ENCODE data around the gene MAML2. TPM values are rescaled to one million over a fixed set of nuclear protein-coding genes. Genes with fewer than 3 reads are reported as not detected.

The MAML2 gene
- total and polyA plus RNA-seq, 2 experiments from 2014 or later: 1.1 to 8.2 TPM

DNA sequence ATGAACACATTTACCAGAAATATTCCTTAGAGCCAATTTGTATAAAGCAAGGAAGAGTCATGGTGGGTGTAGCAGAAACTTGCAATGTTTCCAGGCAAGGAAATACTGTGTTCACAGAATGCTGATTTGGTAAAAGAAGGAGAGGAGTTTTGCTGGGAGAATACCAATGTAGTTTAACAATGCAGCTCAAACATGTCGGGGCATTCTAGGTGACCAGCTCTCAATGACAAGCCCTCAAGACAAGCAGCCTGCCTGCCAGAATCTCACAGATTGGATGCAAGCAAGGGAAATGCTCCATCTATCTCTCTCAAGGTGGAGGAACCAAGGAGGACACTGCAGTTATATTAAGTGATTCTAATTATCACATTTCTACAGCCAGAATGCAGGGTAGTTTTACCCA, 190.4 kb downstream of the MAML2 start:
- H3K4me1 ChIP-seq (ENCODE audit: low read depth): peaks cover 12% of the 10 kb centered on the region
- no peaks in the 10 kb centered on the region for H3K27me3 ChIP-seq
- TF ChIP-seq, protein P1, sequence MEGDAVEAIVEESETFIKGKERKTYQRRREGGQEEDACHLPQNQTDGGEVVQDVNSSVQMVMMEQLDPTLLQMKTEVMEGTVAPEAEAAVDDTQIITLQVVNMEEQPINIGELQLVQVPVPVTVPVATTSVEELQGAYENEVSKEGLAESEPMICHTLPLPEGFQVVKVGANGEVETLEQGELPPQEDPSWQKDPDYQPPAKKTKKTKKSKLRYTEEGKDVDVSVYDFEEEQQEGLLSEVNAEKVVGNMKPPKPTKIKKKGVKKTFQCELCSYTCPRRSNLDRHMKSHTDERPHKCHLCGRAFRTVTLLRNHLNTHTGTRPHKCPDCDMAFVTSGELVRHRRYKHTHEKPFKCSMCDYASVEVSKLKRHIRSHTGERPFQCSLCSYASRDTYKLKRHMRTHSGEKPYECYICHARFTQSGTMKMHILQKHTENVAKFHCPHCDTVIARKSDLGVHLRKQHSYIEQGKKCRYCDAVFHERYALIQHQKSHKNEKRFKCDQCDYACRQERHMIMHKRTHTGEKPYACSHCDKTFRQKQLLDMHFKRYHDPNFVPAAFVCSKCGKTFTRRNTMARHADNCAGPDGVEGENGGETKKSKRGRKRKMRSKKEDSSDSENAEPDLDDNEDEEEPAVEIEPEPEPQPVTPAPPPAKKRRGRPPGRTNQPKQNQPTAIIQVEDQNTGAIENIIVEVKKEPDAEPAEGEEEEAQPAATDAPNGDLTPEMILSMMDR (IDR thresholded peaks at IDR 0.05; ENCODE audit: low read depth, low read length): no peak
- no peaks in the 10 kb centered on the region for H3K36me3 ChIP-seq
- H3K9me3 ChIP-seq (ENCODE audit: low read depth): no peaks in the 10 kb centered on the region
- no peak overlapping the region for H3K4me3 ChIP-seq
- DNase-seq (ENCODE audit: low read depth in 1 of 2, low spot score in 1 of 2): no peak
- no peak overlapping the region for H3K27ac ChIP-seq

DNA sequence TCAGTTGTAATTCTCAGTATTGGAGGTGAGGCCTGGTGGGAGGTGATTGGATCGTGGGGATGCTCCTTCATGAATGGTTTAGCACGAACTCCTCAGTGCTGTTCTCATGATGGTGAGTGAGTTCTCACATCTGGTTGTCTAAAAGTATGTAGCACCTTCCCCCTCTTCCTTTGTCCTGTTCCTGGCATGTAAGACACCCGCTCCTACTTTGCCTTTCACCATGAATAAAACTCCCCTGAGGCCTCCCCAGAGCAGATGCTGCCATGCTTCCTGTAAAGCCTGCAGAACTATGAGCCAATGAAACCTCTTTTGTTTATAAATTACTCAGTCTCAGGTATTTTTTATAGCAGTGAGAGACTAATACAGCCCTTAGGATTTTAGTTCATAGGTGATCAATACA, 191.5 kb downstream of the MAML2 start:
- Histone ChIP-seq H3K9me3 (ENCODE audit: low read depth) (no peaks in the 10 kb centered on the region), H3K27me3 (no peaks in the 10 kb centered on the region), H3K4me1 (ENCODE audit: low read depth) (peaks cover 13% of the 10 kb centered on the region), H3K4me3 (no peak overlapping the region), H3K36me3 (no peaks in the 10 kb centered on the region), H3K27ac (no peak overlapping the region)
- TF ChIP-seq, protein P1 (IDR thresholded peaks at IDR 0.05; ENCODE audit: low read depth, low read length): no peak
- DNase-seq (ENCODE audit: low read depth in 1 of 2, low spot score in 1 of 2): no peak

DNA sequence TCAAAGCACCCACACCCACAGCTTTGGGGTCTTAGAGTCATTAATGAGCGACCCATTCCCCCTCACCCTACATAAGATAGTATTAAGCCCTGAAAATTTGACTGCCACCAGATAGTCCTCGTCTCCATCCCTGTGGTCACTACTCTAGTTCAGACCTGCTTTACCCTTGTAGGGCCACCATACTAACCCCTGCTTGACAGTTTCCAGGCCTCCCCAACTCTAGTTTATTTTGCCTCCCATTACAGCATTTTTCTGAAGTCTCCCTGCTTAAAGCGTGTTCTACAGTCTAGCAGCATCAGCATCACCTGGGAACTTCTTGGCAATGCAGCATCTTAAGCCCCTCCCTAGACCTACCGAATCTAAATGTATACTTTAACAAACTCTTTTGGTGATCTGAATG, 192.4 kb downstream of the MAML2 start:
- H3K27me3 ChIP-seq: no peaks in the 10 kb centered on the region
- H3K27ac ChIP-seq: no peak overlapping the region
- no peaks in the 10 kb centered on the region for H3K9me3 ChIP-seq (ENCODE audit: low read depth)
- TF ChIP-seq, protein P1 (IDR thresholded peaks at IDR 0.05; ENCODE audit: low read depth, low read length): no peak
- DNase-seq (ENCODE audit: low read depth in 1 of 2, low spot score in 1 of 2): no peak
- no peak overlapping the region for H3K4me3 ChIP-seq
- H3K4me1 ChIP-seq (ENCODE audit: low read depth): peaks cover 13% of the 10 kb centered on the region
- H3K36me3 ChIP-seq: no peaks in the 10 kb centered on the region

DNA sequence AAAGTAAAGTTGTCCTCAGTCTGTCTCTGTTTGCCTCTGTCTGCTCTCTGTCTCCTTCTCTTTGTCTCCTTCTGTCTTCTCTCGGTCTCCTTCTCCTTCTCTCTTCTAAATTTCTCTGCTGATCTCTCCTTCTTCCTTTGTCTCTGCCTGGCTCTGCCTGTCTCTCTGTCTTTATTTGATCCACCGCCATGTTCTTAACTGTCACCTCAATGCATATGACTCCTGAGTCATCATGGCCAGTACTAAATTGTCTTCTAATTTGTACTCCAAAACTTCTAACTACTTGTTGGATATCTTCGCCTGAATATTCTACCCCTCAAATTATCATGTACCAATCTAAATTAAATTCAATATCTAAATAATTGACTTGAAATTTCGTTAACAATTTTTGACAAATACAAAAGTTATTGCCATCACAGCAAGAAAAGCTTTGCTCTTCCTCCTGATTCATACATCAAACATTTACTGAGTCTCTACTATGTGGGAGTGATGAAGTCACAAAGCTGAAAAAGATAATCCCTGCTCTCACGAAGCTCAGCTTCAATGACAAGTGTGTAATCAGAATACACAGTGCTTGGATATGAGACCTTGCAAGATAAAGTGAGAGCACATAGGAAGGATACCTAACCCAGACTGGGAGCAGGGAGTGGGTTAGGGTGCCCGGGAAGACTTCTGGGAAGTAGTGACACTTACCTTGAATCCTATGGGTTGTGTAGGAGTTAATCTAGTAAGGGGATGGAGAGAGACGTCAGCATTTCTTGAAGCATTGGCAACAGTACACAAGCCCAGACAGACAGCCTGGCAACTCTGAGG, 193.0 kb downstream of the MAML2 start:
- Histone ChIP-seq H3K36me3 (no peaks in the 10 kb centered on the region), H3K27me3 (no peaks in the 10 kb centered on the region), H3K4me3 (no peak overlapping the region), H3K27ac (no peak overlapping the region), H3K4me1 (ENCODE audit: low read depth) (peaks cover 13% of the 10 kb centered on the region), H3K9me3 (ENCODE audit: low read depth) (no peaks in the 10 kb centered on the region)
- TF ChIP-seq, protein P1 (IDR thresholded peaks at IDR 0.05; ENCODE audit: low read depth, low read length): no peak
- peak in 1 of 2 donors; percentile 62 for DNase-seq (ENCODE audit: low read depth in 1 of 2, low spot score in 1 of 2)

DNA sequence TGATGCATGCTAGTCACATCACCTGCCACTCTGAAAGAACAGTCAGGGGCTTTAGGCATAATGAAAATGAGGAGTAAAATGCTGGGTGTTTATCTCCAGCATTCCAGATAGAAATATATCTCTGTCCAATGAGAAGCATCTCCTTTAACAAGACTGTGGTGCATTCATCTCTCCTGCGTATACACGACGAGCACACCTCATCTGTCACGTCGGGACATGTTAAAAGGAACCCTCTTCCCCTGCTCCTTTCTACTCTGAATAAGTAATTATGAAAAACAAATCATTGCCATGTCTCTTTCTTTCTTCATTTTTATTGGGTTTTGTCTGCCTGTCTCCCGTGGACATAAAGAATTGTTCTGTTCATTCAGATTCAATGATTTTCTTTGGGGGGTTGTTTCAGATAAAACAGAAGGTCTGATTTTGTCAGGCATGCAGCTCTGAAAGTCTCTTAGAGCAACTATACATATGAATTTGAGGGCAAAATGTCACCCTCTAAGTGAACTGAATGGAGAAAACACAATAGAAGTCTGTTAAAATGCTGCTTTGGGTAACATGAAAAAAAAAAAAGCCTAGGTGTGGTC, 195.0 kb downstream of the MAML2 start:
- H3K4me1 ChIP-seq (ENCODE audit: low read depth): peaks cover 3% of the 10 kb centered on the region
- H3K27ac ChIP-seq: no peak overlapping the region
- no peaks in the 10 kb centered on the region for H3K27me3 ChIP-seq
- H3K4me3 ChIP-seq: no peak overlapping the region
- no peaks in the 10 kb centered on the region for H3K9me3 ChIP-seq (ENCODE audit: low read depth)
- TF ChIP-seq, protein P1 (IDR thresholded peaks at IDR 0.05; ENCODE audit: low read depth, low read length): no peak
- H3K36me3 ChIP-seq: no peaks in the 10 kb centered on the region
- no peak for DNase-seq (ENCODE audit: low read depth in 1 of 2, low spot score in 1 of 2)
